Fibroblast of mammary gland (primary cell): ENCODE data around the gene PCNX2.

ENCODE experiments used
- DNase-seq: peaks from one replicate; pipeline ENCODE4 v3.0.0-alpha.2; 2010; ENCODE audit warnings: low read depth
- H3K4me3 ChIP-seq: 2 replicates; pipeline ENCODE4 v1.5.1; 2011; ENCODE audit warnings: low read depth, mild to moderate bottlenecking, low read length, moderate library complexity; ENCODE audit not compliant: control insufficient read depth
- CTCF ChIP-seq: conservative IDR thresholded peaks from 2 replicates; pipeline ENCODE4 v1.5.1; 2011; ENCODE audit warnings: low read depth, low read length, inconsistent platforms; ENCODE audit not compliant: control insufficient read depth, insufficient read depth

PCNX2 gene

GRCh38 chr1:233244183-233244582, 51.3 kb downstream of the PCNX2 start:
- TF ChIP-seq CTCF, result no peak
- DNase-seq, result peak; percentile 25
- H3K4me3 ChIP-seq, result no peak overlapping the region

- no peak for TF ChIP-seq CTCF
- H3K4me3 ChIP-seq, result no peak overlapping the region
- no peak for DNase-seq
These were observed 52.6 kb downstream of the PCNX2 start for GRCh38 chr1:233242827-233243483.

GRCh38 chr1:233241759-233242158, 53.8 kb downstream of the PCNX2 start:
- DNase-seq, result no peak
- TF ChIP-seq CTCF, result no peak
- H3K4me3 ChIP-seq, result no peak overlapping the region

- DNase-seq, result peak; percentile 50
- TF ChIP-seq CTCF, result peak; percentile 70
- no peak overlapping the region for H3K4me3 ChIP-seq
These were observed 54.5 kb downstream of the PCNX2 start for GRCh38 chr1:233240829-233241682.

- no peak overlapping the region for H3K4me3 ChIP-seq
- TF ChIP-seq CTCF, result no peak
- peak; percentile 62 for DNase-seq
These were observed 55.2 kb downstream of the PCNX2 start for GRCh38 chr1:233240371-233240770.

- H3K4me3 ChIP-seq, result no peak overlapping the region
- DNase-seq, result no peak
- TF ChIP-seq CTCF, result no peak
These were observed 56.6 kb downstream of the PCNX2 start for GRCh38 chr1:233238884-233239431.
